CD14-positive monocyte (primary cell): ENCODE data around the gene DCUN1D5. TPM values are rescaled to one million over a fixed set of nuclear protein-coding genes. Genes with fewer than 3 reads are reported as not detected.

ENCODE experiments used
- DNase-seq, 3 donors: peaks; one replicate each; pipeline ENCODE4 v3.0.0-alpha.2; 2011 to 2022
- H2AFZ ChIP-seq: 2 replicates; pipeline ENCODE4 v1.6.0; 2012; ENCODE audit warnings: mild to moderate bottlenecking, low read depth, low read length, inconsistent platforms; ENCODE audit not compliant: insufficient read depth, poor library complexity, severe bottlenecking
- H3K27ac ChIP-seq, 2 donors: 1 replicate in 1 of 2; 2 replicates in 1 of 2; pipeline ENCODE4 v1.5.1; 2012 to 2013; ENCODE audit warnings: low read length in 2 of 2, control low read depth in 1 of 2, inconsistent platforms in 1 of 2, low read depth in 1 of 2, mild to moderate bottlenecking in 1 of 2
- H3K27me3 ChIP-seq, 2 donors: one replicate each; pipeline versions ENCODE4 v1.6.0 to v1.6.1; 2011 to 2013; ENCODE audit warnings: low read length in 2 of 2; ENCODE audit not compliant: control insufficient read depth in 2 of 2, insufficient read depth in 2 of 2
- H3K36me3 ChIP-seq, 2 donors: replicated peaks in 1 of 2; 1 replicate in 1 of 2; 2 replicates in 1 of 2; pipeline versions ENCODE4 v1.5.1 to v1.6.1; 2012 to 2013; ENCODE audit warnings: low read length in 2 of 2, control low read depth in 1 of 2, inconsistent platforms in 1 of 2, mild to moderate bottlenecking in 1 of 2; ENCODE audit not compliant: insufficient read depth in 2 of 2, control insufficient read depth in 1 of 2
- H3K4me1 ChIP-seq, 2 donors: 1 replicate in 1 of 2; 2 replicates in 1 of 2; pipeline versions ENCODE4 v1.5.1 to v1.6.1; 2012 to 2013; ENCODE audit warnings: low read length in 2 of 2, control low read depth in 1 of 2, inconsistent platforms in 1 of 2, mild to moderate bottlenecking in 1 of 2, moderate library complexity in 1 of 2; ENCODE audit not compliant: insufficient read depth in 2 of 2, control insufficient read depth in 1 of 2
- H3K4me2 ChIP-seq: replicated peaks from 2 replicates; pipeline ENCODE3; 2012; ENCODE audit warnings: low read length, moderate library complexity, mild to moderate bottlenecking; ENCODE audit not compliant: poor library complexity, severe bottlenecking; ENCODE audit errors: extremely low read depth
- H3K4me3 ChIP-seq, 3 experiments: fragments of 200-600 bp in 1 of 3; sonication (generic) in 1 of 3; replicated peaks in 1 of 3; 1 replicate in 2 of 3; 2 replicates in 1 of 3; pipeline ENCODE4 v1.5.1; 2011 to 2013; ENCODE audit warnings: low read length in 3 of 3, mild to moderate bottlenecking in 3 of 3, control low read depth in 2 of 3, low read depth in 2 of 3, inconsistent platforms in 1 of 3, moderate library complexity in 1 of 3
- H3K79me2 ChIP-seq: 2 replicates; pipeline ENCODE4 v1.6.0; 2012; ENCODE audit warnings: mild to moderate bottlenecking, control low read depth, inconsistent platforms, low read length, moderate library complexity; ENCODE audit not compliant: insufficient read depth
- H3K9ac ChIP-seq: 2 replicates; pipeline ENCODE4 v1.6.0; 2017; ENCODE audit warnings: low read length, mild to moderate bottlenecking; ENCODE audit not compliant: insufficient read depth, poor library complexity, severe bottlenecking
- H3K9me3 ChIP-seq, 2 donors: replicated peaks in 1 of 2; 1 replicate in 1 of 2; 2 replicates in 1 of 2; pipeline versions ENCODE4 v1.5.1 to v1.6.1; 2012 to 2013; ENCODE audit warnings: low read length in 2 of 2, control low read depth in 1 of 2; ENCODE audit not compliant: control insufficient read depth in 1 of 2, insufficient read depth in 1 of 2
- H4K20me1 ChIP-seq: 2 replicates; pipeline ENCODE4 v1.6.0; 2012; ENCODE audit warnings: mild to moderate bottlenecking, low read length, control low read depth, moderate library complexity; ENCODE audit not compliant: insufficient read depth
- H3K27ac Mint-ChIP-seq, 7 donors: one replicate each; pipeline ENCODE4 v1.8.0; 2020; ENCODE audit warnings: mild to moderate bottlenecking in 7 of 7, mixed read lengths in 7 of 7, moderate library complexity in 6 of 7, inconsistent platforms in 2 of 7
- H3K27me3 Mint-ChIP-seq, 3 donors: one replicate each; pipeline ENCODE4 v1.8.0; 2021 to 2022; ENCODE audit warnings: low read depth in 3 of 3, mild to moderate bottlenecking in 3 of 3, mixed read lengths in 3 of 3, moderate library complexity in 3 of 3, inconsistent platforms in 1 of 3
- H3K36me3 Mint-ChIP-seq, 2 donors: one replicate each; pipeline ENCODE4 v1.8.0; 2020; ENCODE audit warnings: mixed read lengths in 2 of 2, inconsistent platforms in 1 of 2, mild to moderate bottlenecking in 1 of 2
- H3K4me1 Mint-ChIP-seq: one replicate; pipeline ENCODE4 v1.8.0; 2020; ENCODE audit warnings: mild to moderate bottlenecking, mixed read lengths
- H3K4me3 Mint-ChIP-seq, 2 donors: one replicate each; pipeline ENCODE4 v1.8.0; 2020; ENCODE audit warnings: mild to moderate bottlenecking in 2 of 2, mixed read lengths in 2 of 2, moderate library complexity in 1 of 2
- H3K9me3 Mint-ChIP-seq, 7 donors: one replicate each; pipeline ENCODE4 v1.8.0; 2020 to 2022; ENCODE audit warnings: mixed read lengths in 7 of 7, mild to moderate bottlenecking in 6 of 7, moderate library complexity in 6 of 7, inconsistent platforms in 2 of 7
- CTCF ChIP-seq: fragments of 200-600 bp; IDR thresholded peaks from one replicate; pipeline ENCODE4 v1.8.0; 2022; ENCODE audit warnings: antibody characterized with exemption, mild to moderate bottlenecking
- WGBS: methylation state at CpG from one replicate; pipeline ENCODE4 v1.1.5; 2013; ENCODE audit warnings: missing lambda C conversion rate; ENCODE audit not compliant: insufficient coverage; 5-methylcytosine and 5-hydroxymethylcytosine counted together
- intact Hi-C, 2 donors: fragments of 100-400 bp; cut with micrococcal nuclease; formaldehyde crosslinking; loops; one replicate each; pipeline versions ENCODE4 v1.15.0 to v1.15.1; 2023
- polyA plus RNA-seq, 3 donors: library from polyadenylated mRNA; depleted of rRNA in 1 of 3; unstranded in 2 of 3; stranded (reverse) in 1 of 3; fragments of 300-500 nt in 2 of 3; fragments of >200 nt in 1 of 3; fragmentation: Illumina TruSeq in 2 of 3; gene quantifications; 1 replicate in 2 of 3; 2 replicates in 1 of 3; pipeline ENCODE4 v1.2.3, GENCODE V29; 2012 to 2021

The DCUN1D5 gene
- polyA plus RNA-seq, 3 donors, result 7.8 to 20.3 (median 19.5) TPM

DNA sequence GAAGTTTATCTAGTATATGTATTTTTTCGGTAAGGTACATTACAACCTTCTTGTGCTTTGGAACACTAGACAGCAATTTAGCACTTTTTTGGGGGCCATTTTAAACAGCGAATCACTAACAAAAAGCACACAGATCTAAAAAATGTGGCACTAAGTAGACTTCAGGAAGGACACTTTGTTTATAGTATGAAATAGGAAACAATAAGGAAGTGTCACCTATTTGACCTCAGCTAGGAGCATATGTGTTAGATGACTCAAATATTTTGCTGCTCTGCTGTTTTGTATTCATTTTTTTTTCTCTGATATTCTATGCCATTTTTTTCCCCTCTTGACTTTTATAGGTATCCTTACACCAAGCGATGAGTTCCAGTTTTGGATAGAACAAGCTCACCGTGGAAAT lies 22.9 kb upstream of the DCUN1D5 start:
- Mint-ChIP-seq H3K9me3 (no peaks in the 10 kb centered on the region), H3K27me3 (peaks cover 0 to 9% (median 5%) of the 10 kb centered on the region in 3 donors), H3K4me3 (no peak overlapping the region), H3K4me1 (peaks cover 4% of the 10 kb centered on the region), H3K27ac (no peak overlapping the region), H3K36me3 (no peaks in the 10 kb centered on the region)
- TF ChIP-seq CTCF, result no peak
- Histone ChIP-seq H3K4me1 (peaks cover 4% of the 10 kb centered on the region in 2 donors), H3K36me3 (no peaks in the 10 kb centered on the region), H3K9ac (no peak overlapping the region), H3K27me3 (no peaks in the 10 kb centered on the region), H3K4me3 (no peak overlapping the region), H3K27ac (no peak overlapping the region), H4K20me1 (no peaks in the 10 kb centered on the region), H3K4me2 (no peak overlapping the region), H3K9me3 (no peaks in the 10 kb centered on the region), H2AFZ (no peak overlapping the region), H3K79me2 (no peaks in the 10 kb centered on the region)
- no CpG with 5 or more reads among the region's 4 CpGs for WGBS
- intact Hi-C loops, result no loop called here
- no peak for DNase-seq

- no peak overlapping the region for H3K4me3 ChIP-seq
- peaks cover 12% of the 10 kb centered on the region for H3K4me1 Mint-ChIP-seq
- no peak for DNase-seq
- no peaks in the 10 kb centered on the region for H3K9me3 ChIP-seq
- H4K20me1 ChIP-seq, result no peaks in the 10 kb centered on the region
- no peaks in the 10 kb centered on the region for H3K9me3 Mint-ChIP-seq
- intact Hi-C loops, result no loop called here
- H3K27me3 ChIP-seq, result no peaks in the 10 kb centered on the region
- no peaks in the 10 kb centered on the region for H3K36me3 Mint-ChIP-seq
- H3K36me3 ChIP-seq, result no peaks in the 10 kb centered on the region
- TF ChIP-seq CTCF, result no peak
- H3K4me2 ChIP-seq, result no peak overlapping the region
- no peak overlapping the region for H2AFZ ChIP-seq
- peaks cover 0 to 9% (median 7%) of the 10 kb centered on the region in 3 donors for H3K27me3 Mint-ChIP-seq
- H3K27ac ChIP-seq, result no peak overlapping the region
- H3K4me1 ChIP-seq, result peaks cover 16 to 17% of the 10 kb centered on the region in 2 donors
- no peak overlapping the region for H3K9ac ChIP-seq
- H3K4me3 Mint-ChIP-seq, result no peak overlapping the region
- no peaks in the 10 kb centered on the region for H3K79me2 ChIP-seq
- WGBS, result 100% methylated on average over 1 of the region's 1 CpG
- no peak overlapping the region for H3K27ac Mint-ChIP-seq
These were observed 20.4 kb upstream of the DCUN1D5 start for GRCh38 chr11:103112364-103112763.
